ENCODE results near the gene TTC13. TPM values are rescaled to one million over a fixed set of nuclear protein-coding genes. Genes with fewer than 3 reads are reported as not detected.

Gene TTC13
- polyA plus RNA-seq, 4 donors, result 4.6 to 24.0 (median 7.7) TPM

DNA sequence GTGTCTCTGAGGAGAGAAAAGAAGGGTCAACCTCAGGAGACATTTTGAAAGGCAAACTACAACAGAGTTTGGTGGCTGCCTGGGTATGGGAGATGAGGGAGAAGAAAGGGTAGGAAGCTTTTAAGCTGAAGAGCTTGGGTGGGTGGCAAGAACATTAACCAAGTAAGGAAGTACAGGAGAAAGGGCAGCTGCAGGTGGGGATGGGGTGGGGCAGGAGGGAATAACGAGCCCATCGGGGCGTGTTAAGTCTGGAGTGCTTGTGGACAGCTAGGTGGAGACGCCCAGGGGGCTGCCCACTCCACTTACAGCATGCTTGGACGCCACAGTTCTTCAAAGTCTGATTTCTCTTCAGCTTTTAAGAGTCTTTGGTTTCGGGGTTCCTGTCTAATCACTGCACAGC is 42.8 kb downstream of the TTC13 start:
- 59 to 78% (median 70%) methylated on average over 6 of the region's 6 CpGs for WGBS, 3 donors
- FAIRE-seq, result no peak

DNA sequence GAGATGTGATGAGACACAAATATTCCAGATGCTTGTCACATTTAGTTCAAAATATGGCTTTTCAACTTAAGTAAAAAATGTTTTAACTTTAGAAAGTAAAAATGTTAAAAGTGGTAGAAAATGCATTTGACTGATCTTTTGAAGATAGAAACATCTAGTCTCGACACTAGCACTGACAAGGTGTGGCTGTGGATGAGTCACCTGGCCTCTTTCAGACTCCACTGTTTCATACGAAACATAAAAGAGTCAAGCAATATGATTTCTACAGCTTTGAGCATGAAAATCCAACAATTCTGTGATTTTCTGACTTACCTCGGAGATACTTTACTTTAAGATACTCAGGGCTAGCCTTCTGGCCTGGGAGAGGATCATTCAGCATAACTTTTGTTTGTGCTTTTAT is 47.7 kb downstream of the TTC13 start:
- H3K27me3 ChIP-seq (ENCODE audit: control insufficient read depth in 3 of 3, insufficient read depth in 3 of 3, low read length in 3 of 3), result no peaks in the 10 kb centered on the region
- no peak for DNase-seq
- H3K9me3 ChIP-seq (ENCODE audit: control insufficient read depth in 2 of 2, insufficient read depth in 1 of 2, low read depth in 1 of 2, low read length in 1 of 2), result no peaks in the 10 kb centered on the region
- H3K4me3 ChIP-seq (ENCODE audit: low read depth in 1 of 3, low read length in 3 of 3), result no peak overlapping the region
- H3K36me3 ChIP-seq (ENCODE audit: control insufficient read depth in 3 of 3, insufficient read depth in 2 of 3, low read depth in 1 of 3, low read length in 3 of 3), result peaks cover 2 to 10% (median 7%) of the 10 kb centered on the region in 3 donors
- no peak overlapping the region for H3K27ac ChIP-seq (ENCODE audit: low read depth in 1 of 3, low read length in 2 of 3)
- 70 to 89% (median 84%) methylated on average over 3 of the region's 3 CpGs for WGBS, 3 donors
- peaks cover 0 to 2% (median 0%) of the 10 kb centered on the region in 3 donors for H3K4me1 ChIP-seq (ENCODE audit: control insufficient read depth in 3 of 3, insufficient read depth in 2 of 3, low read depth in 1 of 3, low read length in 2 of 3)
- FAIRE-seq, result no peak

More for the DNA sequence above, 42.8 kb downstream of the TTC13 start:
- Histone ChIP-seq H3K36me3 (ENCODE audit: control insufficient read depth in 3 of 3, insufficient read depth in 2 of 3, low read depth in 1 of 3, low read length in 3 of 3) (peaks cover 0 to 8% (median 5%) of the 10 kb centered on the region in 3 donors), H3K27me3 (ENCODE audit: control insufficient read depth in 3 of 3, insufficient read depth in 3 of 3, low read length in 3 of 3) (no peaks in the 10 kb centered on the region), H3K4me1 (ENCODE audit: control insufficient read depth in 3 of 3, insufficient read depth in 2 of 3, low read depth in 1 of 3, low read length in 2 of 3) (peaks cover 0 to 3% (median 2%) of the 10 kb centered on the region in 3 donors), H3K9me3 (ENCODE audit: control insufficient read depth in 2 of 2, insufficient read depth in 1 of 2, low read depth in 1 of 2, low read length in 1 of 2) (no peaks in the 10 kb centered on the region), H3K4me3 (ENCODE audit: low read depth in 1 of 3, low read length in 3 of 3) (no peak overlapping the region), H3K27ac (ENCODE audit: low read depth in 1 of 3, low read length in 2 of 3) (no peak overlapping the region)
- DNase-seq, result no peak

DNA sequence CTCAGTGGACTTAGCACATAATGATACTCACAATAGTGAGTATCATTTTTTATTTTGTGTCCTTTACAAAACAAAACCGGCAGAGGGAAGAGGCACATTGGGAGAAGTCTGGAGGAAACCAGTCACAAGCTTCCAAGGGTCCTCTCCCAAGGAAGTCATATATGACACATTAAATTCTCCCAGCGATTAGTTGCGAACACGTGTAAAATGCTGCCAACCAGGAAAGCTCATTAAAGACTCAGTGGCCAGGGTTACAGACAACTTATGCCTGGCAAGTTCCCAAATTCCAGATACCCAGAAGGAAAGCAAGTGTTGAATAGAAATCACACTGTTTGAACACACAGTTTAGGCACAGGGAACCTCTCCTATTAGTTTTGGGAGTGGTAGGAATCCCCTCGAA is 52.5 kb downstream of the TTC13 start:
- DNase-seq, result no peak
- Histone ChIP-seq H3K4me3 (ENCODE audit: low read depth in 1 of 3, low read length in 3 of 3) (no peak overlapping the region), H3K36me3 (ENCODE audit: control insufficient read depth in 3 of 3, insufficient read depth in 2 of 3, low read depth in 1 of 3, low read length in 3 of 3) (peaks cover 9 to 13% (median 11%) of the 10 kb centered on the region in 3 donors), H3K4me1 (ENCODE audit: control insufficient read depth in 3 of 3, insufficient read depth in 2 of 3, low read depth in 1 of 3, low read length in 2 of 3) (peaks cover 0 to 4% (median 0%) of the 10 kb centered on the region in 3 donors), H3K9me3 (ENCODE audit: control insufficient read depth in 2 of 2, insufficient read depth in 1 of 2, low read depth in 1 of 2, low read length in 1 of 2) (no peaks in the 10 kb centered on the region), H3K27me3 (ENCODE audit: control insufficient read depth in 3 of 3, insufficient read depth in 3 of 3, low read length in 3 of 3) (no peaks in the 10 kb centered on the region), H3K27ac (ENCODE audit: low read depth in 1 of 3, low read length in 2 of 3) (no peak overlapping the region)
- no peak for FAIRE-seq
- 72 to 81% (median 81%) methylated on average over 5 of the region's 5 CpGs for WGBS, 3 donors

DNA sequence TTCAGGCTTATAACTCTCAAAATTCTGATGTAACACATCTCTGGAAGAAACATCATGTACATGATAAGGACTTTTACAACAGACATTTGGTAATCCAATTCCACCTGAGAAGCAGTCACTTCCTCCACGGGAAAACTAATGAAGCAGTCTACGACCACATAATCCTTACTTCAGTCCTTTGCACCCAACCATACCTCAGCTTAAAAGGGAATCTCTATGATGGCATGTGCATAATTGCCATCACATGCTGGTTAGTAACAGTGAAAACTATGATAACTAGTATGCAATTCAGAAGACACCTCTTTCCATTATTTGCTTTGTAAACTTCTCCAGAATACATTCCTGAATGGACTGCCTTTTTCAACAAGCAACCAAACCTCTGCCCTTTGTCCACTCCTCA is 53.1 kb downstream of the TTC13 start:
- no peaks in the 10 kb centered on the region for H3K9me3 ChIP-seq (ENCODE audit: control insufficient read depth in 2 of 2, insufficient read depth in 1 of 2, low read depth in 1 of 2, low read length in 1 of 2)
- H3K4me3 ChIP-seq (ENCODE audit: low read depth in 1 of 3, low read length in 3 of 3), result no peak overlapping the region
- FAIRE-seq (no peak), DNase-seq (peak in 1 of 2 donors; percentile 51)
- peaks cover 0 to 4% (median 0%) of the 10 kb centered on the region in 3 donors for H3K4me1 ChIP-seq (ENCODE audit: control insufficient read depth in 3 of 3, insufficient read depth in 2 of 3, low read depth in 1 of 3, low read length in 2 of 3)
- H3K27ac ChIP-seq (ENCODE audit: low read depth in 1 of 3, low read length in 2 of 3), result no peak overlapping the region
- H3K27me3 ChIP-seq (ENCODE audit: control insufficient read depth in 3 of 3, insufficient read depth in 3 of 3, low read length in 3 of 3), result no peaks in the 10 kb centered on the region
- peaks cover 9 to 13% (median 11%) of the 10 kb centered on the region in 3 donors for H3K36me3 ChIP-seq (ENCODE audit: control insufficient read depth in 3 of 3, insufficient read depth in 2 of 3, low read depth in 1 of 3, low read length in 3 of 3)
- 69 to 87% (median 80%) methylated on average over 2 of the region's 2 CpGs for WGBS, 3 donors

GRCh38 chr1:230923176-230923575 is 55.5 kb downstream of the TTC13 start:
- 83 to 93% (median 90%) methylated on average over 4 of the region's 4 CpGs for WGBS, 3 donors
- DNase-seq (no peak), FAIRE-seq (no peak)
- H3K36me3 ChIP-seq (ENCODE audit: control insufficient read depth in 3 of 3, insufficient read depth in 2 of 3, low read depth in 1 of 3, low read length in 3 of 3), result peaks cover 9 to 17% (median 16%) of the 10 kb centered on the region in 3 donors
- H3K4me1 ChIP-seq (ENCODE audit: control insufficient read depth in 3 of 3, insufficient read depth in 2 of 3, low read depth in 1 of 3, low read length in 2 of 3), result peaks cover 0 to 4% (median 0%) of the 10 kb centered on the region in 3 donors
- no peak overlapping the region for H3K27ac ChIP-seq (ENCODE audit: low read depth in 1 of 3, low read length in 2 of 3)
- no peak overlapping the region for H3K4me3 ChIP-seq (ENCODE audit: low read depth in 1 of 3, low read length in 3 of 3)
- no peaks in the 10 kb centered on the region for H3K27me3 ChIP-seq (ENCODE audit: control insufficient read depth in 3 of 3, insufficient read depth in 3 of 3, low read length in 3 of 3)
- no peaks in the 10 kb centered on the region for H3K9me3 ChIP-seq (ENCODE audit: control insufficient read depth in 2 of 2, insufficient read depth in 1 of 2, low read depth in 1 of 2, low read length in 1 of 2)

GRCh38 chr1:230922620-230923019 is 56.0 kb downstream of the TTC13 start:
- H3K36me3 ChIP-seq (ENCODE audit: control insufficient read depth in 3 of 3, insufficient read depth in 2 of 3, low read depth in 1 of 3, low read length in 3 of 3), result peaks cover 11 to 16% (median 15%) of the 10 kb centered on the region in 3 donors
- H3K27me3 ChIP-seq (ENCODE audit: control insufficient read depth in 3 of 3, insufficient read depth in 3 of 3, low read length in 3 of 3), result no peaks in the 10 kb centered on the region
- H3K9me3 ChIP-seq (ENCODE audit: control insufficient read depth in 2 of 2, insufficient read depth in 1 of 2, low read depth in 1 of 2, low read length in 1 of 2), result no peaks in the 10 kb centered on the region
- WGBS, 3 donors, result 89 to 91% (median 89%) methylated on average over 2 of the region's 2 CpGs
- H3K27ac ChIP-seq (ENCODE audit: low read depth in 1 of 3, low read length in 2 of 3), result no peak overlapping the region
- peaks cover 0 to 4% (median 0%) of the 10 kb centered on the region in 3 donors for H3K4me1 ChIP-seq (ENCODE audit: control insufficient read depth in 3 of 3, insufficient read depth in 2 of 3, low read depth in 1 of 3, low read length in 2 of 3)
- no peak overlapping the region for H3K4me3 ChIP-seq (ENCODE audit: low read depth in 1 of 3, low read length in 3 of 3)
- no peak for FAIRE-seq
- peak in 1 of 2 donors; percentile 16 for DNase-seq

DNA sequence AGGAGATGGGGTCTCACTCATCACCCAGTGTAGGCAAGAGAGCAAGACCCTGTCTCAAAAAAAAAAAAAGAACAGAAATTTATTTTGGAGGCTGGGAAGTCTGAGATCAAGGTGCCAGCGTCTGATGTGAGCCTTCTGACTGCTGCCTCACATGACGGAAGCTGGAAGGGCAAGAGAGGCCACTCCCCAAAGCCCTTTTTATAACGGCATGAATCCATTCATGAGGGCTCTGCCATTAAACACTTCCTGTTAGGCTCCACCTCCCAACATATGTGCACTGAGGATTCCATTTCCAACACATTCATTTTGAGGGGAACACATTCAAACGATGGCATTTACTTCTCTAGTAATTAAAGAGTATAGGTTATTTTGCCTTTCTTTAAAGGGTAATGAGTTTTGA is 59.5 kb downstream of the TTC13 start:
- Histone ChIP-seq H3K36me3 (ENCODE audit: control insufficient read depth in 3 of 3, insufficient read depth in 2 of 3, low read depth in 1 of 3, low read length in 3 of 3) (peaks cover 7 to 27% (median 18%) of the 10 kb centered on the region in 3 donors), H3K27ac (ENCODE audit: low read depth in 1 of 3, low read length in 2 of 3) (no peak overlapping the region), H3K4me1 (ENCODE audit: control insufficient read depth in 3 of 3, insufficient read depth in 2 of 3, low read depth in 1 of 3, low read length in 2 of 3) (no peaks in the 10 kb centered on the region), H3K27me3 (ENCODE audit: control insufficient read depth in 3 of 3, insufficient read depth in 3 of 3, low read length in 3 of 3) (no peaks in the 10 kb centered on the region), H3K4me3 (ENCODE audit: low read depth in 1 of 3, low read length in 3 of 3) (no peak overlapping the region), H3K9me3 (ENCODE audit: control insufficient read depth in 2 of 2, insufficient read depth in 1 of 2, low read depth in 1 of 2, low read length in 1 of 2) (no peaks in the 10 kb centered on the region)
- 26 to 55% (median 49%) methylated on average over 4 of the region's 4 CpGs for WGBS, 3 donors
- FAIRE-seq (no peak), DNase-seq (peak in 1 of 2 donors; percentile 27)

- FAIRE-seq, result no peak
- Histone ChIP-seq H3K27ac (ENCODE audit: low read depth in 1 of 3, low read length in 2 of 3) (no peak overlapping the region), H3K4me3 (ENCODE audit: low read depth in 1 of 3, low read length in 3 of 3) (no peak overlapping the region), H3K4me1 (ENCODE audit: control insufficient read depth in 3 of 3, insufficient read depth in 2 of 3, low read depth in 1 of 3, low read length in 2 of 3) (no peaks in the 10 kb centered on the region), H3K9me3 (ENCODE audit: control insufficient read depth in 2 of 2, insufficient read depth in 1 of 2, low read depth in 1 of 2, low read length in 1 of 2) (no peaks in the 10 kb centered on the region), H3K27me3 (ENCODE audit: control insufficient read depth in 3 of 3, insufficient read depth in 3 of 3, low read length in 3 of 3) (no peaks in the 10 kb centered on the region), H3K36me3 (ENCODE audit: control insufficient read depth in 3 of 3, insufficient read depth in 2 of 3, low read depth in 1 of 3, low read length in 3 of 3) (peaks cover 9 to 33% (median 10%) of the 10 kb centered on the region in 3 donors)
- peak; percentile 88 to 89 for DNase-seq
- WGBS, 3 donors, result 50 to 54% (median 51%) methylated on average over 15 of the region's 15 CpGs
Observed at GRCh38 chr1:230917284-230918135, 61.2 kb downstream of the TTC13 start.
